ENCODE data around the gene THAP9.
A peak's percentile ranks its signal among the peaks of the same experiment; 100 is the strongest.

The THAP9 gene

DNA sequence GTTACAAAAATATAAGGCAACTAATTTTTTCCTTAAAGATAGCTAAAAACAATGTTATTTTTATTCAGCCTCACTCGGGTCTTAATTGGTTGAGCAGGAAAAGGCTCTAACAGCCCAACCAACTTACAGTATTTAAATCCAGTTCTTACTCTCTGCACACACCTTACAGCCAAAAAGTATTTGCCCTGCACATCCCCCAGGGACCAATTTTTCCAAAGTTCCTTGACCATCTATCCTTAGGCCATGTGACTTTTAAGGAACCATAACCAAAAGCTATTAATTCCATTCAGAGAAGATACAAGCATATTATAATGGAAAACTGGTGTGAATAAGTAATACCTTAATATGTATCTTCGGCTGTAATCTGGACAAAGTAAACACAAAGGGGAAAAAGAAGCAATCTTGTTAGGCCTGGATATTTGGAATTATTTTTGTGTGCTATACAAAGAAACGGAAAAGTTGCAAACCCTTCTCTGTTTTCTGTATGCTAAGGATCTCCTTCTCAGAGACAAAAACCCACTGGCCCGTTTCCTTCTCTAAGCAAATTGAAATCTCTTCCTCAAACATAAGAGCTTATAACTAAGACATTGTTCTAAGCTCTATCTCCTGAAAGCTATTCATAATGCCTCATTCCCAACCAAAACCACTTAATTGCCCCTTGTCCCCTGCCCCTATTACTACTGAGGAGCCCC lies 1.0 kb upstream of the THAP9 start (continued):
- TF ChIP-seq, protein P1, sequence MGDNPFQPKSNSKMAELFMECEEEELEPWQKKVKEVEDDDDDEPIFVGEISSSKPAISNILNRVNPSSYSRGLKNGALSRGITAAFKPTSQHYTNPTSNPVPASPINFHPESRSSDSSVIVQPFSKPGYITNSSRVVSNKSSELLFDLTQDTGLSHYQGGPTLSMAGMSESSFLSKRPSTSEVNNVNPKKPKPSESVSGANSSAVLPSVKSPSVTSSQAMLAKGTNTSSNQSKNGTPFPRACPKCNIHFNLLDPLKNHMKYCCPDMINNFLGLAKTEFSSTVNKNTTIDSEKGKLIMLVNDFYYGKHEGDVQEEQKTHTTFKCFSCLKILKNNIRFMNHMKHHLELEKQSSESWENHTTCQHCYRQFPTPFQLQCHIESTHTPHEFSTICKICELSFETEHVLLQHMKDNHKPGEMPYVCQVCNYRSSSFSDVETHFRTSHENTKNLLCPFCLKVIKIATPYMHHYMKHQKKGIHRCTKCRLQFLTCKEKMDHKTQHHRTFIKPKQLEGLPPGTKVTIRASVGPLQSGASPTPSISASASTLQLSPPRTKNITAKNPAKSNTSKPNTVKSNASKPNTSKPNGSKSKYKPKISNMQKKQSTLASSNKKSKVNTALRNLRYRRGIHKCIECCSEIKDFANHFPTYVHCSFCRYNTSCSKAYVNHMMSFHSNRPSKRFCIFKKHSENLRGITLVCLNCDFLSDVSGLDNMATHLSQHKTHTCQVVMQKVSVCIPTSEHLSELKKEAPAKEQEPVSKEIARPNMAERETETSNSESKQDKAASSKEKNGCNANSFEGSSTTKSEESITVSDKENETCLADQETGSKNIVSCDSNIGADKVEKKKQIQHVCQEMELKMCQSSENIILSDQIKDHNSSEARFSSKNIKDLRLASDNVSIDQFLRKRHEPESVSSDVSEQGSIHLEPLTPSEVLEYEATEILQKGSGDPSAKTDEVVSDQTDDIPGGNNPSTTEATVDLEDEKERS (tag by site-specific recombination; IDR thresholded peaks at IDR 0.05) = no peak
- TF ChIP-seq ZNF792 (tag by site-specific recombination; IDR thresholded peaks at IDR 0.05) (no peak), ZNF140 (tag by site-specific recombination; IDR thresholded peaks at IDR 0.05) (no peak), OSR2 (tag by site-specific recombination; IDR thresholded peaks at IDR 0.05) (no peak), ZSCAN16 (tag by site-specific recombination; IDR thresholded peaks at IDR 0.05) (no peak), GLIS1 (tag by site-specific recombination; IDR thresholded peaks at IDR 0.05) (no peak)

DNA sequence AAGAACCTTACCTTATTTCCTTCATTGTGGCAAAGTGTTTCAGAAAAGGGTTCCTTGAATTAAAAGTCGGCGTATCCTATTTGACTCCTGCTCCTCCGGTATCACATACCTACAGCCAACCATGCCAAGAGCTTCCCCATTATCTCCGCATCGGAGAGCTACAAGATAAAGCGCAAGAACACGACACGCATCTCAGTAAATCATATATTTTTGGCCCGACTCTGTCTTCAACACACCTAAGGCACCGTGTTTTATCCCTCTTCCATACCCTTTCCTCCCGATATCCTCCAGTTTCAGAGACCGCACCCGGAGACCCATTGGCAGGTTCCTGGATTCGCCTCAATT lies 497 bp upstream of the THAP9 start:
- Histone ChIP-seq H3K4me1 (ENCODE audit: control insufficient read depth, insufficient read depth, low read length) (no peaks in the 10 kb centered on the region), H3K27ac (ENCODE audit: extremely low read depth, low read depth, low read length) (peak overlapping the region; percentile 96), H3K36me3 (ENCODE audit: control insufficient read depth in 2 of 2, insufficient read depth in 1 of 2, low read length in 2 of 2) (peaks cover 12 to 44% of the 10 kb centered on the region in 2 experiments; a peak in 2 of 3 replicates), H3K4me3 (ENCODE audit: low read depth, low read length) (peak overlapping the region; percentile 72), H3K9me3 (ENCODE audit: control insufficient read depth, insufficient read depth, low read depth, low read length) (no peaks in the 10 kb centered on the region)
- POLR2A ChIA-PET = interaction anchor here (1.0 to 3.4 kb wide), 5 partner anchors 14 to 585 kb away, joined by 3 to 26 read pairs (median 4); partner anchors contain the start of genes ABRAXAS1, COPS4 and LIN54
- CTCF ChIA-PET = interaction anchor here (0.7 to 2.1 kb wide), 6 partner anchors 11 to 1477 kb away, joined by 3 to 13 read pairs (median 4); no protein-coding TSS in a partner anchor
- TF ChIP-seq ZNF747 (tag by site-specific recombination; IDR thresholded peaks at IDR 0.05) (no peak), ZNF292 (tag by site-specific recombination; IDR thresholded peaks at IDR 0.05; ENCODE audit: borderline replicate concordance, low read depth) (no peak), ZNF48 (tag by site-specific recombination; IDR thresholded peaks at IDR 0.05) (no peak), MYNN (tag by site-specific recombination; IDR thresholded peaks at IDR 0.05; ENCODE audit: borderline replicate concordance) (peak; percentile 66; the same call in 1 of the 2 replicates), ZFP37 (tag by site-specific recombination; IDR thresholded peaks at IDR 0.05) (no peak), ZNF76 (tag by site-specific recombination; IDR thresholded peaks at IDR 0.05; ENCODE audit: borderline replicate concordance, low read depth) (peak; percentile 18; the same call in 1 of the 2 replicates), ZBTB17 (tag by site-specific recombination; IDR thresholded peaks at IDR 0.05) (peak; percentile 51; the same call in 1 of the 2 replicates), YY1 (tag by site-specific recombination; IDR thresholded peaks at IDR 0.05) (peak; percentile 51; the same call in 1 of the 2 replicates), ZNF777 (tag by site-specific recombination; IDR thresholded peaks at IDR 0.05; ENCODE audit: borderline replicate concordance) (no peak), ZNF624 (tag by site-specific recombination; IDR thresholded peaks at IDR 0.05) (peak; percentile 44; the same call in 1 of the 2 replicates), ZBTB7A (tag by site-specific recombination; IDR thresholded peaks at IDR 0.05; ENCODE audit: low read depth) (peak; percentile 47; the same call in 1 of the 2 replicates), ZNF2 (tag by site-specific recombination; IDR thresholded peaks at IDR 0.05) (peak; percentile 91), BCL11A (tag by site-specific recombination; IDR thresholded peaks at IDR 0.05; ENCODE audit: low read depth) (no peak), ZNF24 (tag by site-specific recombination; IDR thresholded peaks at IDR 0.05) (0 out of 2 replicates have a peak, but pooled peaks have one; percentile 19), IKZF3 (tag by site-specific recombination; IDR thresholded peaks at IDR 0.05) (peak; percentile 14; the same call in 1 of the 2 replicates)
- TF ChIP-seq, protein P2, sequence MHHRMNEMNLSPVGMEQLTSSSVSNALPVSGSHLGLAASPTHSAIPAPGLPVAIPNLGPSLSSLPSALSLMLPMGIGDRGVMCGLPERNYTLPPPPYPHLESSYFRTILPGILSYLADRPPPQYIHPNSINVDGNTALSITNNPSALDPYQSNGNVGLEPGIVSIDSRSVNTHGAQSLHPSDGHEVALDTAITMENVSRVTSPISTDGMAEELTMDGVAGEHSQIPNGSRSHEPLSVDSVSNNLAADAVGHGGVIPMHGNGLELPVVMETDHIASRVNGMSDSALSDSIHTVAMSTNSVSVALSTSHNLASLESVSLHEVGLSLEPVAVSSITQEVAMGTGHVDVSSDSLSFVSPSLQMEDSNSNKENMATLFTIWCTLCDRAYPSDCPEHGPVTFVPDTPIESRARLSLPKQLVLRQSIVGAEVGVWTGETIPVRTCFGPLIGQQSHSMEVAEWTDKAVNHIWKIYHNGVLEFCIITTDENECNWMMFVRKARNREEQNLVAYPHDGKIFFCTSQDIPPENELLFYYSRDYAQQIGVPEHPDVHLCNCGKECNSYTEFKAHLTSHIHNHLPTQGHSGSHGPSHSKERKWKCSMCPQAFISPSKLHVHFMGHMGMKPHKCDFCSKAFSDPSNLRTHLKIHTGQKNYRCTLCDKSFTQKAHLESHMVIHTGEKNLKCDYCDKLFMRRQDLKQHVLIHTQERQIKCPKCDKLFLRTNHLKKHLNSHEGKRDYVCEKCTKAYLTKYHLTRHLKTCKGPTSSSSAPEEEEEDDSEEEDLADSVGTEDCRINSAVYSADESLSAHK (tag by site-specific recombination; IDR thresholded peaks at IDR 0.05) = 0 out of 2 replicates have a peak, but pooled peaks have one; percentile 23
- TF ChIP-seq, protein P3, sequence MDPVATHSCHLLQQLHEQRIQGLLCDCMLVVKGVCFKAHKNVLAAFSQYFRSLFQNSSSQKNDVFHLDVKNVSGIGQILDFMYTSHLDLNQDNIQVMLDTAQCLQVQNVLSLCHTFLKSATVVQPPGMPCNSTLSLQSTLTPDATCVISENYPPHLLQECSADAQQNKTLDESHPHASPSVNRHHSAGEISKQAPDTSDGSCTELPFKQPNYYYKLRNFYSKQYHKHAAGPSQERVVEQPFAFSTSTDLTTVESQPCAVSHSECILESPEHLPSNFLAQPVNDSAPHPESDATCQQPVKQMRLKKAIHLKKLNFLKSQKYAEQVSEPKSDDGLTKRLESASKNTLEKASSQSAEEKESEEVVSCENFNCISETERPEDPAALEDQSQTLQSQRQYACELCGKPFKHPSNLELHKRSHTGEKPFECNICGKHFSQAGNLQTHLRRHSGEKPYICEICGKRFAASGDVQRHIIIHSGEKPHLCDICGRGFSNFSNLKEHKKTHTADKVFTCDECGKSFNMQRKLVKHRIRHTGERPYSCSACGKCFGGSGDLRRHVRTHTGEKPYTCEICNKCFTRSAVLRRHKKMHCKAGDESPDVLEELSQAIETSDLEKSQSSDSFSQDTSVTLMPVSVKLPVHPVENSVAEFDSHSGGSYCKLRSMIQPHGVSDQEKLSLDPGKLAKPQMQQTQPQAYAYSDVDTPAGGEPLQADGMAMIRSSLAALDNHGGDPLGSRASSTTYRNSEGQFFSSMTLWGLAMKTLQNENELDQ (tag by site-specific recombination; IDR thresholded peaks at IDR 0.05; ENCODE audit: low read depth) = no peak
- TF ChIP-seq, protein P4, sequence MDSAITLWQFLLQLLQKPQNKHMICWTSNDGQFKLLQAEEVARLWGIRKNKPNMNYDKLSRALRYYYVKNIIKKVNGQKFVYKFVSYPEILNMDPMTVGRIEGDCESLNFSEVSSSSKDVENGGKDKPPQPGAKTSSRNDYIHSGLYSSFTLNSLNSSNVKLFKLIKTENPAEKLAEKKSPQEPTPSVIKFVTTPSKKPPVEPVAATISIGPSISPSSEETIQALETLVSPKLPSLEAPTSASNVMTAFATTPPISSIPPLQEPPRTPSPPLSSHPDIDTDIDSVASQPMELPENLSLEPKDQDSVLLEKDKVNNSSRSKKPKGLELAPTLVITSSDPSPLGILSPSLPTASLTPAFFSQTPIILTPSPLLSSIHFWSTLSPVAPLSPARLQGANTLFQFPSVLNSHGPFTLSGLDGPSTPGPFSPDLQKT (IDR thresholded peaks at IDR 0.05; ENCODE audit: borderline replicate concordance, low read depth, low read length) = no peak
- TF ChIP-seq, protein P5, sequence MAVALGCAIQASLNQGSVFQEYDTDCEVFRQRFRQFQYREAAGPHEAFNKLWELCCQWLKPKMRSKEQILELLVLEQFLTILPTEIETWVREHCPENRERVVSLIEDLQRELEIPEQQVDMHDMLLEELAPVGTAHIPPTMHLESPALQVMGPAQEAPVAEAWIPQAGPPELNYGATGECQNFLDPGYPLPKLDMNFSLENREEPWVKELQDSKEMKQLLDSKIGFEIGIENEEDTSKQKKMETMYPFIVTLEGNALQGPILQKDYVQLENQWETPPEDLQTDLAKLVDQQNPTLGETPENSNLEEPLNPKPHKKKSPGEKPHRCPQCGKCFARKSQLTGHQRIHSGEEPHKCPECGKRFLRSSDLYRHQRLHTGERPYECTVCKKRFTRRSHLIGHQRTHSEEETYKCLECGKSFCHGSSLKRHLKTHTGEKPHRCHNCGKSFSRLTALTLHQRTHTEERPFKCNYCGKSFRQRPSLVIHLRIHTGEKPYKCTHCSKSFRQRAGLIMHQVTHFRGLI (tag by site-specific recombination; IDR thresholded peaks at IDR 0.05) = 0 out of 2 replicates have a peak, but pooled peaks have one; percentile 19
